Stimulated activated CD4-positive, alpha-beta T cell treated with anti-CD3 and anti-CD28 coated beads, Interleukin-1b, Interleukin-23, amount 100 ng/mL, for 24 hours (primary cell): ENCODE data around the gene TOP1.

Source experiments
- DNase-seq, 4 experiments: peaks; one replicate each; pipeline ENCODE4 v3.0.0-alpha.2; 2020; ENCODE audit warnings: low read depth in 4 of 4, low spot score in 1 of 4

Gene TOP1

DNA sequence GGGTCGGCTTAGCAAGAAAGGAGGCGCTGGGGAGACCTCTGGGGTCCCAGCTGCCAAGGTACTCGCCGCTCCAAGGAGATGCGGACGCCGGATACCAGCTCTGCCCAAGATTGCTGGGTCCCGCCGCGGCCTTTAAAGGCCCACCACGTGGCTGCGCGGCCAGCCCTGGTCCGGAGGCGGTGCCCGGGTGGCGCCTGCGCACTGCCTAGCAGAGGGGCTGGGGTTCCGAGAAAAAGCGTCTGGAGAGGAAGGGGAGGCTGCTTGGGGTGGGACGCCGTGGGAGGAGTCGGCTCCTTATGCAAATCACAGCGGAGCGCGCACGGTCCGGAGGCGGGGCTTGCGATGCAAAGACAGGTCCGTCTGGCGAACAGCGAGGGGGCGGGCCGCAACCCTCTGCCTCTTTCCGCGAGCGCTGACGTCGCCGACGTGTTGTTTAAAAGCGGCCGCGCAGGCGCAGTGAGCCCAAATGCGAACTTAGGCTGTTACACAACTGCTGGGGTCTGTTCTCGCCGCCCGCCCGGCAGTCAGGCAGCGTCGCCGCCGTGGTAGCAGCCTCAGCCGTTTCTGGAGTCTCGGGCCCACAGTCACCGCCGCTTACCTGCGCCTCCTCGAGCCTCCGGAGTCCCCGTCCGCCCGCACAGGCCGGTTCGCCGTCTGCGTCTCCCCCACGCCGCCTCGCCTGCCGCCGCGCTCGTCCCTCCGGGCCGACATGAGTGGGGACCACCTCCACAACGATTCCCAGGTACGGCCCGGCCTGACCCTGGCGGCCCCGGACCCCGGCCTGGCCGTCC is at the start of gene TOP1:
TSS of gene TOP1 (plus strand) at position 464 of the 791 bp plus-strand sequence. CDS start at position 710, 246 bp downstream.
- peak; percentile 99 for DNase-seq

DNA sequence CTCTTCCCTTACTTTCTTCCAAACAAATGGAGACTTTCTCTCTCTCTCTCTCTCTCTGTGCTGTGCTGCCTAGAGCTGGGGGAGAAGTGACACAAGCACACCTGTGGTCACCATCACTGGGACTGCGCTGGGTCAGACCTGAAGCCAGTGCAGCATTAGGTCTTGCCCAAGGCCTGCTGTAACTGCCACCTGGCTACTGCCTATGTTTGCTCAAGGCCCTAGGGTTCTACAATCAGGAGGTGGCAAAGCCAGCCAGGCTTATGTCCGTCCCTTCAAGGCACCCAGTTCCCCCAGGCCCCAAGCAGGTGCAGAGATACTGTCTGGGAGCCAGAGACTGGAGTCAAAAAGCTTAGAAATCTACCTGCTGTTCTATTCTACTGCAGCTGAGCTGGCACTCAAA is 49.4 kb upstream of the TOP1 start:
- no peak for DNase-seq

DNA sequence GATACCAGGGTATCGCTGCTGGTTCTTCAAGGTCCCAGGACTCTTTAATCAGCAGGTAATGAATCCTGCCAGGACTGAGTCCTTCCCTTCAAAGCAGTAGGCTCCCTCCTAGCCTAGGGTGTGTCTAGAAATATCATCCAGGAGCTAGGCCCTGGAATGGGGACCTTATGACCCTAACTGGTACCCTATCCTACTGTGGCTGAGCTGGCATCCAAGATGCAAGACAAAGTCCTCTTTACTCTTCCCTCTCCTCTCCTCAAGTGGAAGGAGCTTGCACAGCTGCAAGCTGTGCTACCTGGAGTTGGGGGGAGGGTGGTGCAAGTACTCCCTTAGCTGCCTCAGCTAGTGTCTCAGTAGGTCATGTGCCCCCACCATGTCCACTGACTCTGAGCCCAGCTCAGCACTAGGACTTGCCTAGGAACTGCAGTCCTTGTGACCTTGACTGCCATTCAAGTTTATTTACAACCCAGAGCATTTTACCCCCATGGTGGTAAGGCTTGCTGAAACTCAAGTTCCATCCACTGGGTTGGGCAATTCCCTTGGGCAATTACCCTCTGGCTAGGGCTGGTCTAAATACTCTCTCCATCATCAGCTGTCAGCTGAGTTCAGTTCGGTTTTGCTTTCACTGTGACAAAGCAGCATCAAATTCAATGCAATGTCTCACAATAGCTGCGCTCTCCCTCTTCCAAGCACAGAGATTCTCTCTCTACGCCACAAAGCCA is 48.4 kb upstream of the TOP1 start:
- DNase-seq, result no peak

DNA sequence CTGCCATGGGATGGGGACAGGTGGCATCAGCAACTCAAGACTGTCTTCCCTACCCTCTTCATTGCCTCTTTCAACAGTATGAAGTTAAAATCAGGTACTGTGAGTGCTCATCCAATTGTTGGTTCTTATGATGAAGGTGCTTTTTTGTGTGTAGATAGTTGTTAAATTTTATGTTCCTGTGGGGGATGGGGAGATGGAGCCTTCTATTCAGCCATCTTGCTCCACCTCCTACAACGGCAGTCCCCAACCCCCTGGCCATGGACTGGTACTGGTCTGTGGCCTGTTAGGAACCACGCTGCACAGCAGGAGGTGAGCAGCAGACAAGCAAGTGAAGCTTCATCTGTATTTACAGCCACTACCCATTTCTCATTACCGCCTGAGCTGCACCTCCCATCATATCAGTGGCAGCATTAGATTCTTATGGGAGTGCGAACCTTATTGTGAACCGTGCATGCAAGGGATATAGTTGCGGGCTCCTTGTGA is 47.8 kb upstream of the TOP1 start:
- no peak for DNase-seq

DNA sequence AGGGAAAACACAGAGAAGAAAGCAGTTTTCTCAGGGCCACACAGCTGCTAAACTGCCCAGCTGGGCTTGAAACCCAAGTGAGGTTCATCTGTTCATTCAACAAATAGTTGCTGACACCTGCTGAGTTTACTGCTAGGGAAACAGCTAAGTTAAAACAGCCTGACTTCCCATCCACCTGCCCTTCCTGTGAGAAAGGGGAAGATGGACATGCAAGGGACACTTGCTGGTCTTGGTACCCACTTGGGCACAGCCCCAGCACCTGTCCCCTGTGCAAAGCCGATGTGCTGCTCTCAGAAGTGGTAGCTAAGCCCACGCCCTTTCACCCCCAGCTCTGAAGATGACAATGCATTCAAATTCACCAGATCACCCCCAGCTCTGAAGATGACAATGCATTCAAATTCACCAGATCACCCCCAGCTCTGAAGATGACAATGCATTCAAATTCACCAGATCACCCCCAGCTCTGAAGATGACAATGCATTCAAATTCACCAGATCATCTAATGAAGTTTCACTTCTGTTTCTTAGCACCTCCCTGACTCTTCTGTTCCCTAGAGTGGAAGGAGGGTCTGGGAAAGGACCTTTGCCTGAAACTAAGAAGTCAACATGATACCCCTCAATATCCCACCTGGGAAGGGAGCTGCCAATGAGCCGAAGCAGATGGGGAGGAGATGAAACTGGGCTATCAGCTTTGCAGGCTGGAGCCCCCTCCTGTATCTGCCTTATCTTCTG is 46.0 kb upstream of the TOP1 start:
- no peak for DNase-seq

DNA sequence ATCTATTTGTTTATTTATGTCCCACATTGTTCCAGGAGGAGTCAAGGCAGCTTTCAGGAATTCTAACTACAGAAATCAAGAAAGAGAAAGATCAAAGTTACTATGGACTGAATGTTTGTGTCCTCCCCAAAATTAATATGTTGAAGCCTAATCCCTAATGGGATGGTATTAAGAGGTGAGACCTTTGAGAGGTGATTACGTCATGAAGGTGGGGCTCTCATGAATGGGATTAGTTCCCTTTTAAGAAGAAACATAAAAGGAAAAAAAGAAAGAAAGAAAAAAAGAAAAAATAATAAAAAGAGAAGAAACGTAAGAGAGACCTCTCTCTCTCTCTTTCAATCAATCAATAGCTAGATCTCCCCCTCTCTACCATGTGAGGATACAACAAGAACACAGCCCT is 44.7 kb upstream of the TOP1 start:
- no peak for DNase-seq

DNA sequence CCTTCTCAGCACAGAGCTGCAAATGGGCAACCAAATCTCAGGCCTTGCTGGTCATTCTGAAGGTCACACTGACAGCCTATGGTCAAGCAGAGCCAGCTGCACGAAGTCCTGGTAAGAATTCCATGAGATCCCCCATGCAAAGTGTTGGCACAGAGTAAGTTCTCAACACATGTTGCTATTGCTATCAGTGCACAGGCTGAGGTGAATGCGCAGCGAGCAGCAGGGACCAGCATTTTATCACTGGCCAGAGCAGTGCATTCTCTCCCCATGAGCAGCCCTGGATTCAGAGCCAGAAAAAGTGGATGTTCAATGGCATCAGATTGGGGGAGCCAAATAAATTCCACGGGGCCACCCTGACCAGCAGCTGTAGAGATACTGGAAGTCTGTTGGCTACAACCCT is 44.1 kb upstream of the TOP1 start:
- no peak for DNase-seq

DNA sequence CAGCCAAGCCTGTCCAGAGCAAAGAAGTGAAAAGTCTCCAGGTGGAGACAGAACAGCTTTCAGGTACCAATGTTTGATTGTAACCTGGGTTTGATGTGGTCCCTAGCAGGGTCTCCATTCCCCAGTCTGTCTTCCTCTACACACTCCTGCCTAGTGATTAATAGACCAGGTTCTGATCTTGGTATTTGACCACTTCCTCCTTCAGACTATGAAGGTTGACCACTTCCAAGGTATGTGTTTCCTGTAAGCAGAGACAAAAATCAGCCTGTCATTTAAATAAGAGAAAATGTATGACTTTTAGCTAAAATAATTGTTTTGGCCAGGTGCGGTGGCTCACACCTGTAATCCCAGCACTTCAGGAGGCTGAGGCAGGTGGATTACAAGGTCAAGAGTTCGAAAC is 41.8 kb upstream of the TOP1 start:
- no peak for DNase-seq

DNA sequence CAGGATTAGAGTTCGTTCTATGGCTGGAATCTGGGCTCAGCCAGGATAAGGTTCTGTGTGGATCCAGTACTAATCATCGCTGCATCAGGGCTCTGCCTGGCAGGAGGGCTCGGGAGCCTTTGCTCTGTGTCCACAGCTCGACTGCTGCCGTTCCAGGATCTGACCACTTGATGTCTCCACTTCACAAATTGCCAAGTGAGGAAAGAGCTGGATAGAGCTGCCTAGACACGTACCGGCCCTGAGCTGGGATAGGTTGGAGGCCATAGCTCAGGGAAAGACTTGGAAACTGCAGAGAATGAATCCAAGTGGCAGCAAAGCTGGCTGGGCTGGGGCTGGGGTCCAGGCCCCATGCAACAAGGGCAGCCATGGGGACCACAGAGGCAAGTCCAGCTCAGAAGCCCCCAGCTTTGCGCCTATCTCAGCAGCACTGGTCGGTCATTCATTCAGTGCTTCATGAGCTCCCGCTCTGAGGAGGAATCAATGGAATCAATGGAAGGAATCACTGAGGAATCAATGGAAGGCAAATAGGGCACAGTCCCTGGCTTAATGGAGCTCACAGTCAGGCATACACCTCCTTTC is 38.0 kb upstream of the TOP1 start:
- peak; percentile 36 to 48 (median 40) for DNase-seq

DNA sequence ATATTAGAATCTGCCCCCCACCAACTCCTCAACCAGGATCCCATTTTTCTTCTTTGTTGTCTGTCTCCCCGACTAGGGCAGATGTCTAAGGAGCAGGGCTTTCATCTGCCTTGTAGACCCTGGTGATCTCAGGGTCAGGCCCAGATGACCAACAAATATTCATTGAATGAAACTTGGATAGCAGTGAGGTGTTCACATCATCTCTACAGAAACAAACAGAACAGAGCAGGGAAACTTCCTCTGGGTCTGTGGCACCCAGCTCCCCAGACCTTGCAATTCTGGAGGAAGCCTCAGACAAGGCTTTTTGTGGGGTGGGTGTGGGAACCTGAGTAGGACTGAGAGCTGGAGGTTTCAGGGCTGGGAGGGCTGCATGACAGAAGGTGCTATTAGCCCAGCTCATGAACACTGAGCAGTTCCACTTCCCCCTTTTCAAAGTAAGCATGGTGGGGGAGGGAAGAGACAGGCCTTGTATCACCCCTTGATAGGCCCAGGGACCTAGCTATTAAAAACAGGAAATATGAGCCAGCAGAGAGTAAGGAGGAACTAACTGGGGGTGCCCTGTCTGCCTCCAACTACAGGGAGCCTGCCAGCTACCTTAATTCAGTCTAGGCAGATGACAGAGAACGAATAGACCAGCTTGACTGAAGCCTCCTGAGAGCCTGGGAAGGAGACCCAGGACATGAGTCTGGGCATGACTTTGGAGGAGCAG is 37.3 kb upstream of the TOP1 start:
- DNase-seq, result no peak

DNA sequence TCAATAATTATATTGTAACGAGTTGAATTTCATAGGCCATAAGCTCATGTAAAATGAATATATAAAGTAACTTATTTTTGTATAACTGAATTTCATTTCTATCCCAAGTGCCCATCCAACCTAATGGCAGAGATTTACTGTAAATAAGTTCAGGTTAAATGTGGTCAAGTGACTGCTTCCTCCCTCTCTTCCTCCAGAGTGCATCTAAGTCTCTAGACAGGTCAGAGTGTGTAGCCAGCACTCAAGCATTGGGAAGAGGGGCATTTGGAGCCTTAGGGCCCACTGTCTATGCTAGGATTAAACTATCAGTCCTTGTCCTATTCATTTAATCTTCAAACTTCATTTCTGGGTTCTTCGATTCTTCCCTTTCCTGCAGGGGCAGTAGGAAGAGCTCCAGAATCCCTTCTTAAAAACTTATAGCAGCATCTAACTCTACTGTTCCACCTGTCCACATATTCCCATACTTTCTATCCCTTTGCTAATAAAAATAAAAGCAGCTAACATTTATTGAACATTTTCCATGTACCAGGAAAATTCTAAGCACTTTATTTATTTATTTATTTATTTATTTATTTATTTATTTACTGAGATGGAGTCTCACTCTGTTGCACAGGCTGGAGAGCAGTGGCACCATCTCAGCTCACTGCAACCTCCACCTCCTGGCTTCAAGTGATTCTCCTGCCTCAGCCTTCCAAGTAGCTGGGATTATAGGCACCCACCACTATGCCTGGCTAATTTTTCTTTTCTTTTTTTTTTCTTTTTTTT is 36.1 kb upstream of the TOP1 start:
- no peak for DNase-seq

DNA sequence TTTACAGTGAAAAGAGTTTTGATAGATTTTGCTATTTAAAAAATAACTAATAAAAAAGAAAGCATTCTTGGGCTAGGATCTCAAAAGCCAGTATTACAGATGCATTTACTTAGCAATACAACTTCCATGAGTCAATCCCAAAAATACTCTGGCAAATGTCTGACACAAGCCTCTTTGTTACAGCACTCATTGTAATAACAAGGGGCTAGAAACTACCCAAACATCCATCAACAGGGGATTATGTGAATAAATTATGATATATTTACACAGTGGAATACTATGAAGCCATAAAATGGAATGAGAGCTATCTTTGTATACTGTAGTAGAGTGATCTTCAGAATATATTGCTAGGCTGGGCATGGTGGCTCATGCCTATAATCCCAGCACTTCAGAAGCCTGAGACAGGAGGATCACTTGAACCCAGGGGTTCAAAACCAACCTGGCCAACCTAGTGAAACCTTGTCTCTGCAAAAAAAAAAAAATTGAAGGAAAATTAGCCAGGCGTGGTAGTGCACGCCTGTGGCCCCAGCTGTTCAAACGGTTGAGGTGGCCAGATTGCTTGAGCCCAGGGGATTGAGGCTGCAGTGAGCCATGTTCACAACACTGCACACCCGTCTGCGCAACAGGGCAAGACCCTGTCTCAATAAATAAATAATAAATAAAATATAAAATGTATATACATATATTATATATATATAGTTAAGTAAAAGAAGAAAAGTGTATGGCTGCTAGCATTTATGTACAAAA is 34.7 kb upstream of the TOP1 start:
- DNase-seq, result no peak

DNA sequence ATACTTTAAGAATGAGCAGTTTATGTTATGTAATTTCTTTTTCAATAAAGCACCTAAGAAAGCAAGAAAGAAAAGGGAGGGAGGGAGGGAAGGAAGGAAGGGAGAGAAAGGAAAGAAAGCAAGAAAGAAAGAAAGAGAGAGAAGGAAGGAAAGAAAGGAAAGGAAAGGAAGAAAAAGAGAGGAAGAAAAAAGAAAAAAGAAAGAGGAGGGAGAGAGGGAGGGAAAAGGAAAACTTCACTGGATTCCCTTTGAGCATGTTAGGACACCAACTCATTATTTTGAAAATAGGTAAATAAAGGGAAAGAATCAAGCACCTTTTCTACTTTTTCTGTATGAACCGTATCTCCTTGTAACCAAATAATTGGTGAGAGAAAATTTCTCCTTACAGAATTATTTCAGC is 32.3 kb upstream of the TOP1 start:
- DNase-seq, result no peak

DNA sequence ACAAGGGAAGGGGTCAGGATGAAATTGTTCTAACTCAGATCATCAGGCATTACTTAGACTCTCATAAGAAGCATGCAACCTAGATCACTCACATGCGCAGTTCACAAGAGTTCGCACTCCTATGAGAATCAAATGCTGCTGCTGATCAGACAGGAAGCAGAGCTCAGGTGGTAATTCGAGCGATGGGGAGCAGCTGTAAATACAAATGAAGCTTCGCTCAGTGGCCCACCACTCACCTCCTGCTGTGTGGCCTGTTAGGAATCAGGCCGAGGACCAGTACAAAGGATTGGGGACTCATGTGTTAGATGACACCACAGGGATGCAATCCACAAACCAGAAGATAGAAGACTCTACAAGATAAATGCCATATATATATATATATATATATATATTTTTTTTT is 31.5 kb upstream of the TOP1 start:
- no peak for DNase-seq

DNA sequence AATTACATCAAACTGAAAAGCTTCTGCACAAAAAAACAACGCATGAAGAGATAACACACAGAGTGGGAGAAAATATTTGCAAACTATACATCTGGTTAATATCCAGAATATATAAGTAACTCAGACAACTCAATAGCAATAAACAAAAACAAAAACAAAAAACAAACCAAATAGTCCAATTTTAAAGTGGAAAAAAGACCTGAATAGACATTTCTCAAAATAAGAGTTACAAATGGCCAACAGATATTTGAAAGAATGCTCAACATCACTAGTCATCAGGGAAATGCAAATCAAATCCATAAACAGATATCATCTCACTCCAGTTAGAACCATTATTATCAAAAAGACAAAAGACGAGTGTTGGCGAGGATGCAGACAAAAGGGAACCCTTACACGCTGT is 28.8 kb upstream of the TOP1 start:
- no peak for DNase-seq

DNA sequence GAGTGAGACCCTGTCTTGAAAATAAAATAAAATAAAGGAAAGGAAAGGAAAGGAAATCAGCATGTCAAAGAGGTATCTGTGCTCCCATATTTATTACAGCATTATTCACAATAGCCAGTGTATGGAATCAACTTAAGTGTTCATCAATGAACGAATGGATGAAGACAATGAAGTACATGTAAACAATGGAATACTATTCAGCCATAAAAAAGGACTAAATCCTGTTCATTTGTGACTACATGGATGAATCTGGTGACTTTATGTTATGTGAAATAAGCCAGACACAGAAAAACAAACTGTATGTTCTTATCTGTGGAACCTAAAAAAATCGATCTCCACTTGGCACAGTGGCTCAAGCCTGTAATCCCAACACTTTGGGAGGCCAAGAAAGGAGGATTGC is 28.0 kb upstream of the TOP1 start:
- DNase-seq, result no peak

DNA sequence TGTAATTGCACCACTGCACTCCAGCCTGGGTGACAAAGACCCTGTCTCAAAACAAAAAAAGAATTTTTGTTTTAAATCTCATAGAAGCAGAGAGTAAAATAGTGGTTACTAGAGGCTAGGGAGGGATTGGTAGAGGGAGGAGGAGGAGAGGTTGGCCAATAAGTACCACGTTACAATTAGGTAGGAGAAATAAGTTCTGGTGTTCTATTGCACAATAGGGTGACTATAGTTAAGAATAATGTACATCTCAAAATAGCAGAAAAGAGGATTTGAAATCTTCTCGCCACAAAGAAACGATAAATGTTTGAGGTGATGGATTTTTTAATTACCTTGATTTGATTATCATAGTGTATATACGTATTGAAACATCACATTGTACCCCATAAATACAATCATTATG is 27.1 kb upstream of the TOP1 start:
- no peak for DNase-seq

DNA sequence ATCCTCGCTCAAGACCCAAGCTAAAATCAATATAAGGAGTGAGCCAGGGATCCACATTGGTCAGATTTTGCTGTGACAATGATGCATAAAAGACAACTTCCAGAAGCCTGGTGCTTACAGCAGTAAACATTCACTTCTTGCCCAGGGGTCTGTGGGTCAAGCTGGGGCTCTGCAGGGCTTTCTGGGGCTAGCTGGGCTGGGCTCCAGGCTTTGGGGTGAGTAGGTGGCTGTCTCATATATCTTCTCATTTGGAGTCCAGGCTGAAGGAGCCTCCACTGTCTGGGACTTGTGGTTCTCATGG is 25.8 kb upstream of the TOP1 start:
- no peak for DNase-seq

DNA sequence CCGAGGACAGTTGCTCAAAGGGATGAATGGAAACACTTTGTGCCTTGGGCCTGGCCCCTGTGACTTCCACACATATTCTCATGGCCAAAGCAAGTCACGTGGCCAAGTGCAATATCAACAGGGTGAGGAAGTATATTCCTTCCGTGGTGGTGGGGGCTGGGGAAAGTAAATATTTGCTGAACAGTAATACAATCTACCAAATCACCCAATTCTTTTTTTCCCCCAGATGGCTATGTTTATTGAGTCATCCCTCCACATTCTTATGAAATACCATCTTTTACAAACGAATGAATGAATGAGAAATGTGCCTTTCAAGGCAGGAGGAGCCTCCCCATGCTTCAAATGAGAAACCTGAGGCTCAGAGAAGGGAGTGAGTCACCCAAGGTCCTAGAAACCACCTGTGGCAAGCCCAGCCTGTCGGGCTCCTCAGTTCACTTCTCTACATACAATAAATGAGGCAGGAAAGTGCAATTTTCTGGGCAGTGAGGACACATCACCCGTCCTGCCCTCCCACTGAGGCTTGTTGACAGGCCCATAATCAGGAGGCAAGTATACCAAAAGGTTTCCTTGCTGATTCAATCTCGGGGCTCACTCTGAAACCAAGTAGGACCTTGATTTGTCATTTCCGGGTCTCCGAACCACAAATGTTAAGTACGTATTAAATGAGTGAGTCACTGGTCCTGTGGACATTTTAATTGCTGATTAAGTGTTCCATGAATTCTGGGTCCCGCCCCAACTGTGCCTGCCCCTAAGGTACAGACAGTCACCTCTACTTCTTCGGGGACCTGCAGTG is 25.3 kb upstream of the TOP1 start:
- peak in 3 of 4 experiments; percentile 24 to 56 (median 38) for DNase-seq
